ENCODE results near the gene PLD6. TPM values are rescaled to one million over a fixed set of nuclear protein-coding genes. Genes with fewer than 3 reads are reported as not detected.

PLD6 gene
- total RNA-seq, 1 experiment from 2014 or later: 0.09 TPM

GRCh38 chr17:17167356-17167755 is 38.8 kb downstream of the PLD6 start:
- H3K4me1 Mint-ChIP-seq: peaks cover under 1 to 13% of the 10 kb centered on the region in 2 experiments; a peak in 2 of 4 replicates

More at GRCh38 chr17:17167356-17167755, 38.8 kb downstream of the PLD6 start:
- no peak overlapping the region for H3K23ac ChIP-seq (ENCODE audit: insufficient read length, low read depth, low read length)
- no peaks in the 10 kb centered on the region for H3K23me2 ChIP-seq (ENCODE audit: insufficient read length, low read depth, low read length, poor library complexity, severe bottlenecking)
- H3K56ac ChIP-seq (ENCODE audit: insufficient read length, low read depth, low read length): no peak overlapping the region
- no peak overlapping the region for H2AFZ ChIP-seq (ENCODE audit: low read length)
- no peak for DNase-seq
- no peaks in the 10 kb centered on the region for H4K20me1 ChIP-seq (ENCODE audit: control insufficient read depth, insufficient read depth, insufficient read length)
- no peaks in the 10 kb centered on the region for H3K79me2 ChIP-seq (ENCODE audit: insufficient read depth, low read length)
- Mint-ChIP-seq H3K4me3 (no peak overlapping the region), H3K9me3 (no peaks in the 10 kb centered on the region), H3K27me3 (ENCODE audit: low read depth) (no peaks in the 10 kb centered on the region), H3K36me3 (ENCODE audit: insufficient read depth in 1 of 3, low read depth in 3 of 3) (peaks cover 17 to 56% (median 29%) of the 10 kb centered on the region in 3 experiments; a peak in 6 of 7 replicates), H3K27ac (peak overlapping the region in 2 of 3 experiments; percentile 34 to 48; a peak in 1 of 7 replicates)
- no peak overlapping the region for H3K4me2 ChIP-seq (ENCODE audit: insufficient read depth, insufficient read length, low read length)
- H3K9ac ChIP-seq (ENCODE audit: extremely low read depth, insufficient read length, low read length): no peak overlapping the region
- no peak overlapping the region for H2BK20ac ChIP-seq (ENCODE audit: low read depth, low read length, poor library complexity, severe bottlenecking)
- no peak overlapping the region for H3K14ac ChIP-seq (ENCODE audit: insufficient read depth, low read length)
- H3K4ac ChIP-seq (ENCODE audit: low read depth, low read length): no peak overlapping the region
- H3T11ph ChIP-seq (ENCODE audit: low read length): no peak overlapping the region
- H4K5ac ChIP-seq (ENCODE audit: insufficient read length, low read depth, low read length): no peak overlapping the region
- H2BK120ac ChIP-seq (ENCODE audit: low read depth, low read length, poor library complexity, severe bottlenecking): no peak overlapping the region
- H2BK15ac ChIP-seq (ENCODE audit: low read depth, low read length): no peak overlapping the region
- no peak overlapping the region for H2AK5ac ChIP-seq (ENCODE audit: insufficient read length, low read length)
- H3K79me1 ChIP-seq (ENCODE audit: insufficient read depth, low read depth, low read length, poor library complexity, severe bottlenecking): no peaks in the 10 kb centered on the region
- H4K8ac ChIP-seq (replicated peaks; ENCODE audit: insufficient read length, low read depth, low read length): no peak overlapping the region
- no peak for TF ChIP-seq CTCF (conservative IDR thresholded peaks at IDR 0.05)
- H3K27ac ChIP-seq (ENCODE audit: insufficient read length, low read depth, low read length): no peak overlapping the region
- no peak overlapping the region for H2BK5ac ChIP-seq (ENCODE audit: insufficient read length, low read length)
- no CpG with 5 or more reads among the region's 10 CpGs for WGBS (ENCODE audit: extremely low coverage, insufficient read length, low lambda C conversion rate)
- no peak overlapping the region for H2BK12ac ChIP-seq (ENCODE audit: insufficient read length, low read depth, low read length)
- no peak overlapping the region for H4K91ac ChIP-seq (ENCODE audit: insufficient read length, low read depth, low read length)
- H3K18ac ChIP-seq (ENCODE audit: insufficient read length, low read depth, low read length): no peak overlapping the region
- H3K9me3 ChIP-seq (ENCODE audit: control insufficient read depth, low read depth, low read length): no peaks in the 10 kb centered on the region
- no peaks in the 10 kb centered on the region for H3K4me1 ChIP-seq (ENCODE audit: insufficient read depth, low read length)
- no peaks in the 10 kb centered on the region for H3K27me3 ChIP-seq (ENCODE audit: insufficient read depth, low read length)

Measured in H9 (cell line).